A673 (cell line): Measurements from ENCODE around the gene ZNF37A. TPM values are rescaled to one million over a fixed set of nuclear protein-coding genes. Genes with fewer than 3 reads are reported as not detected.

ENCODE experiments used
- BruUV-seq: library from RNA; stranded (reverse); fragments of 400-500 nt; replicated peaks from 2 replicates; lab custom pipeline; 2021; lab: Mats Ljungman, UMichigan
- CTCF ChIA-PET: fragments of 300-600 bp; sonication (Branson Sonifier 250); formaldehyde crosslinking; loops from one replicate; lab custom pipeline; 2022; ENCODE audit warnings: antibody characterized with exemption; lab: Charles Lee
- POLR2A ChIA-PET: fragments of 300-600 bp; sonication (Branson Sonifier 250); formaldehyde crosslinking; loops from one replicate; lab custom pipeline; 2022; ENCODE audit warnings: antibody characterized with exemption; ENCODE audit not compliant: low non-redundant PET; lab: Charles Lee
- DNase-seq: peaks from one replicate; pipeline ENCODE4 v3.0.0-alpha.2; 2015; ENCODE audit warnings: low spot score
- H3K27ac ChIP-seq: fragments of 200-600 bp; sonication (generic); 2 replicates; pipeline ENCODE4 v1.5.1; 2016; ENCODE audit warnings: mixed run types, low read depth, mild to moderate bottlenecking, mixed read lengths, antibody characterized with exemption, low read length; ENCODE audit not compliant: poor library complexity, severe bottlenecking
- H3K27me3 ChIP-seq: fragments of 200-600 bp; sonication (generic); replicated peaks from 2 replicates; pipeline ENCODE4 v1.6.1; 2017; ENCODE audit warnings: mixed run types, low read depth, mild to moderate bottlenecking, mixed read lengths, antibody characterized with exemption, low read length; ENCODE audit not compliant: insufficient read depth, poor library complexity
- H3K36me3 ChIP-seq: fragments of 200-600 bp; sonication (generic); 2 replicates; pipeline ENCODE4 v1.6.1; 2016; ENCODE audit warnings: mixed run types, mild to moderate bottlenecking, mixed read lengths, antibody characterized with exemption, low read length; ENCODE audit not compliant: insufficient read depth, poor library complexity, severe bottlenecking
- H3K4me1 ChIP-seq: fragments of 200-600 bp; sonication (generic); 2 replicates; pipeline ENCODE4 v1.6.1; 2017; ENCODE audit warnings: mixed run types, mild to moderate bottlenecking, mixed read lengths, antibody characterized with exemption, low read length; ENCODE audit not compliant: insufficient read depth, poor library complexity, severe bottlenecking
- H3K4me3 ChIP-seq: fragments of 200-600 bp; sonication (generic); 2 replicates; pipeline ENCODE4 v1.5.1; 2016; ENCODE audit warnings: low read depth, mixed run types, mild to moderate bottlenecking, mixed read lengths, low read length; ENCODE audit not compliant: poor library complexity, severe bottlenecking
- H3K9me3 ChIP-seq: fragments of 200-600 bp; sonication (generic); 2 replicates; pipeline ENCODE4 v1.6.1; 2016; ENCODE audit warnings: mixed run types, low read depth, mild to moderate bottlenecking, mixed read lengths, antibody characterized with exemption, low read length; ENCODE audit not compliant: poor library complexity, severe bottlenecking
- CTCF ChIP-seq: fragments of 300-800, 200-600 bp; sonication (generic); conservative IDR thresholded peaks from 2 replicates; pipeline ENCODE4 v1.5.1; 2017; ENCODE audit warnings: low read depth, mild to moderate bottlenecking, antibody characterized with exemption, low read length, moderate library complexity, mixed read lengths
- EZH2 ChIP-seq: fragments of 200-600 bp; sonication (generic); IDR thresholded peaks from 2 replicates; pipeline ENCODE4 v1.6.1; 2017; ENCODE audit warnings: borderline replicate concordance, low read depth, mild to moderate bottlenecking, mixed read lengths, antibody characterized with exemption, low read length; ENCODE audit not compliant: poor library complexity, severe bottlenecking
- intact Hi-C: fragments of 100-400 bp; cut with micrococcal nuclease; formaldehyde crosslinking; loops from one replicate; pipeline ENCODE4 v1.10.0; 2022; ENCODE audit not compliant: unreplicated experiment
- total RNA-seq: library from RNA; stranded (reverse); gene quantifications from 2 replicates; pipeline ENCODE4 v1.2.3, GENCODE V29; 2021

ZNF37A gene
- total RNA-seq, 1 experiment from 2014 or later, result 19.0 TPM

- H3K27me3 ChIP-seq, result no peaks in the 10 kb centered on the region
- ChIA-PET CTCF (no interaction called here), POLR2A (no interaction called here)
- H3K27ac ChIP-seq, result no peak overlapping the region
- no peak for TF ChIP-seq EZH2
- TF ChIP-seq CTCF, result no peak
- no peak overlapping the region for H3K4me3 ChIP-seq
- no peak for DNase-seq
- no TSS peak for BruUV-seq
- intact Hi-C loops, result no loop called here
- no peaks in the 10 kb centered on the region for H3K4me1 ChIP-seq
- H3K9me3 ChIP-seq, result peaks cover 53% of the 10 kb centered on the region
- H3K36me3 ChIP-seq, result peaks cover 53% of the 10 kb centered on the region
Observed at GRCh38 chr10:38103756-38104155, 9.6 kb downstream of the ZNF37A start.

DNA sequence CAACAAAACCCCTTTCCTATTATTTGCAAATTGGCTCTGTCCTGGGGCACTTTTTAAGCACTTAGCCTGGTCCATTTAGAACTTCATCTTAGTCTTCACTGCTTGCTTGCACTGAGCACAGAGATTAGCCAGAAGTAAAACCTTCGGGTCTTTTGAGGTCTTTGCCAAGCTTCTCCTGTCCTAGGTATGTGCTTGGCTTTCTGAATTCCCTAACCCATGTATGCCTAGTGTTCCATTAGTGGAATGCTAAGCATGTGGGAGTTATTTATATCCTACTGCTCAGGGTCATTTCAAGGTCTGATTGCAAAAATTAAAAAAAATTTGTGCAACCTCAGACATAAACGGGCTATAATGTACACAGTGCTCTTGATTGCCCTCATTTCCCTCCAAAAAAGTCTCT lies 18.0 kb downstream of the ZNF37A start:
- Histone ChIP-seq H3K4me3 (no peak overlapping the region), H3K27ac (no peak overlapping the region), H3K9me3 (peaks cover 52% of the 10 kb centered on the region), H3K27me3 (no peaks in the 10 kb centered on the region), H3K4me1 (no peaks in the 10 kb centered on the region), H3K36me3 (peaks cover 33% of the 10 kb centered on the region)
- POLR2A ChIA-PET, result no interaction called here
- TF ChIP-seq CTCF (no peak), EZH2 (no peak)
- no peak for DNase-seq
- CTCF ChIA-PET, result no interaction called here
- no TSS peak for BruUV-seq
- intact Hi-C loops, result no loop called here

- intact Hi-C loops, result no loop called here
- CTCF ChIA-PET, result no interaction called here
Observed at GRCh38 chr10:38118072-38118807, 24.1 kb downstream of the ZNF37A start.

More at GRCh38 chr10:38118072-38118807, 24.1 kb downstream of the ZNF37A start:
- peaks cover 98% of the 10 kb centered on the region for H3K9me3 ChIP-seq
- H3K4me3 ChIP-seq, result no peak overlapping the region
- H3K36me3 ChIP-seq, result peaks cover 51% of the 10 kb centered on the region
- no peak for DNase-seq
- BruUV-seq, result no TSS peak
- no peak for TF ChIP-seq CTCF
- TF ChIP-seq EZH2, result no peak
- H3K27ac ChIP-seq, result no peak overlapping the region
- H3K27me3 ChIP-seq, result no peaks in the 10 kb centered on the region
- POLR2A ChIA-PET, result no interaction called here
- no peaks in the 10 kb centered on the region for H3K4me1 ChIP-seq
